Calu3 (cell line): ENCODE measurements around the gene ABI1. TPM values are rescaled to one million over a fixed set of nuclear protein-coding genes. Genes with fewer than 3 reads are reported as not detected.

Experiments
- BruUV-seq: library from RNA; stranded (reverse); fragments of 400-500 nt; replicated peaks from 2 replicates; lab custom pipeline; 2021; lab: Mats Ljungman, UMichigan
- CTCF ChIA-PET: fragments of 300-600 bp; sonication (Branson Sonifier 250); formaldehyde crosslinking; loops from one replicate; lab custom pipeline; 2022; ENCODE audit warnings: antibody characterized with exemption; lab: Charles Lee
- DNase-seq: peaks from one replicate; pipeline ENCODE4 v3.0.0; 2022
- H3K27ac Mint-ChIP-seq: one replicate; pipeline ENCODE4 v1.8.0; 2022; ENCODE audit warnings: mixed read lengths; ENCODE audit not compliant: unreplicated experiment
- H3K27me3 Mint-ChIP-seq: one replicate; pipeline ENCODE4 v1.8.0; 2022; ENCODE audit warnings: mixed read lengths; ENCODE audit not compliant: unreplicated experiment
- H3K36me3 Mint-ChIP-seq: one replicate; pipeline ENCODE4 v1.8.0; 2022; ENCODE audit warnings: mild to moderate bottlenecking, moderate library complexity, mixed read lengths; ENCODE audit not compliant: insufficient read depth, unreplicated experiment
- H3K4me1 Mint-ChIP-seq: one replicate; pipeline ENCODE4 v1.8.0; 2022; ENCODE audit warnings: mild to moderate bottlenecking, low read depth, mixed read lengths; ENCODE audit not compliant: unreplicated experiment
- H3K4me3 Mint-ChIP-seq: one replicate; pipeline ENCODE4 v1.8.0; 2022; ENCODE audit warnings: mild to moderate bottlenecking, low read depth, moderate library complexity, mixed read lengths; ENCODE audit not compliant: unreplicated experiment
- H3K9me3 Mint-ChIP-seq: one replicate; pipeline ENCODE4 v1.8.0; 2022; ENCODE audit warnings: low read depth, mixed read lengths; ENCODE audit not compliant: unreplicated experiment
- CTCF ChIP-seq: fragments of 200-600 bp; IDR thresholded peaks from one replicate; pipeline ENCODE4 v1.8.0; 2022; ENCODE audit warnings: antibody characterized with exemption; ENCODE audit not compliant: unreplicated experiment
- intact Hi-C: fragments of 100-400 bp; cut with micrococcal nuclease; formaldehyde crosslinking; loops from one replicate; pipeline ENCODE4 v1.10.0; 2022; ENCODE audit not compliant: unreplicated experiment
- total RNA-seq: library from RNA; stranded (reverse); gene quantifications from 2 replicates; pipeline ENCODE4 v1.2.3, GENCODE V29; 2022

Gene ABI1
- total RNA-seq, 1 experiment from 2014 or later, result 61.9 TPM

GRCh38 chr10:26787362-26787761 lies 73.4 kb downstream of the ABI1 start:
- H3K27ac Mint-ChIP-seq, result peak overlapping the region; percentile 6
- CTCF ChIA-PET, result no interaction called here
- intact Hi-C loops, result no loop called here
- no peak for TF ChIP-seq CTCF
- H3K27me3 Mint-ChIP-seq, result no peaks in the 10 kb centered on the region
- peaks cover 2% of the 10 kb centered on the region for H3K9me3 Mint-ChIP-seq
- no TSS peak for BruUV-seq
- H3K4me3 Mint-ChIP-seq, result no peak overlapping the region
- no peaks in the 10 kb centered on the region for H3K36me3 Mint-ChIP-seq
- peaks cover 40% of the 10 kb centered on the region for H3K4me1 Mint-ChIP-seq
- DNase-seq, result no peak

- H3K27ac Mint-ChIP-seq, result peak overlapping the region; percentile 75
- CTCF ChIA-PET, result interaction anchor here (0.6 to 0.7 kb wide), 2 partner anchors 289 to 1819 kb away, joined by 3 to 7 read pairs; no protein-coding TSS in a partner anchor
- BruUV-seq, result no TSS peak
- no peaks in the 10 kb centered on the region for H3K36me3 Mint-ChIP-seq
- no peak for TF ChIP-seq CTCF
- no peak for DNase-seq
- no peaks in the 10 kb centered on the region for H3K9me3 Mint-ChIP-seq
- no peaks in the 10 kb centered on the region for H3K27me3 Mint-ChIP-seq
- peak overlapping the region; percentile 19 for H3K4me3 Mint-ChIP-seq
- intact Hi-C loops, result no loop called here
- H3K4me1 Mint-ChIP-seq, result peaks cover 44% of the 10 kb centered on the region
Measured at GRCh38 chr10:26781797-26782196, 79.0 kb downstream of the ABI1 start.

GRCh38 chr10:26780793-26781601 lies 79.8 kb downstream of the ABI1 start:
- no peaks in the 10 kb centered on the region for H3K27me3 Mint-ChIP-seq
- H3K4me3 Mint-ChIP-seq, result peak overlapping the region; percentile 19
- H3K4me1 Mint-ChIP-seq, result peaks cover 39% of the 10 kb centered on the region
- TF ChIP-seq CTCF, result no peak
- intact Hi-C loops, result no loop called here
- peak overlapping the region; percentile 75 for H3K27ac Mint-ChIP-seq
- DNase-seq, result peak; percentile 50
- no TSS peak for BruUV-seq
- H3K9me3 Mint-ChIP-seq, result no peaks in the 10 kb centered on the region
- CTCF ChIA-PET, result interaction anchor here (0.5 to 1.5 kb wide), 8 partner anchors 15 to 99 kb away, joined by 3 read pairs; partner anchors contain the start of gene ABI1
- H3K36me3 Mint-ChIP-seq, result no peaks in the 10 kb centered on the region

GRCh38 chr10:26780106-26780792 lies 80.5 kb downstream of the ABI1 start:
- Mint-ChIP-seq H3K27me3 (no peaks in the 10 kb centered on the region), H3K36me3 (no peaks in the 10 kb centered on the region), H3K9me3 (no peaks in the 10 kb centered on the region), H3K4me1 (peaks cover 39% of the 10 kb centered on the region), H3K4me3 (no peak overlapping the region), H3K27ac (peak overlapping the region; percentile 75)
- CTCF ChIA-PET, result interaction anchor here (1.0 to 1.5 kb wide), 4 partner anchors 14 to 99 kb away, joined by 3 read pairs; no protein-coding TSS in a partner anchor
- no peak for DNase-seq
- TF ChIP-seq CTCF, result no peak
- BruUV-seq, result no TSS peak
- intact Hi-C loops, result no loop called here
